PC-3 (cell line): Measurements from ENCODE around the gene HECW1. TPM values are rescaled to one million over a fixed set of nuclear protein-coding genes. Genes with fewer than 3 reads are reported as not detected.
"Not testable (repeated sequence)": the region's sequence is repeated elsewhere in the genome, so short reads cannot be mapped to it uniquely, and the experiment has no call there.

Experiments
- ATAC-seq: fragments of 200-7000 bp; cut with Tn5 transposase; 2 replicates; pipeline ENCODE4 v1.9.1; 2020; ENCODE audit warnings: mild to moderate bottlenecking, moderate library complexity
- BruUV-seq: library from RNA; stranded (reverse); fragments of 400-500 nt; replicated peaks from 2 replicates; lab custom pipeline; 2021; lab: Mats Ljungman, UMichigan
- CTCF ChIA-PET: fragments of 300-600 bp; sonication (Branson Sonifier 250); formaldehyde crosslinking; loops from one replicate; lab custom pipeline; 2022; ENCODE audit warnings: antibody characterized with exemption; lab: Charles Lee
- POLR2A ChIA-PET: fragments of 300-600 bp; sonication (Branson Sonifier 250); formaldehyde crosslinking; loops from one replicate; lab custom pipeline; 2022; ENCODE audit warnings: antibody characterized with exemption; ENCODE audit not compliant: unreplicated experiment; lab: Charles Lee
- DNase-seq: peaks from one replicate; pipeline ENCODE4 v3.0.0-alpha.2; 2015
- H2AFZ ChIP-seq: fragments of 300-600 bp; sonication (generic); 2 replicates; pipeline ENCODE4 v1.6.0; 2016; ENCODE audit warnings: antibody characterized with exemption, low read length
- H3F3A ChIP-seq: fragments of 300-600 bp; sonication (generic); one replicate; pipeline ENCODE4 v1.6.0; 2017; ENCODE audit warnings: antibody characterized with exemption, low read length, control low read depth, mild to moderate bottlenecking; ENCODE audit not compliant: unreplicated experiment
- H3K27ac ChIP-seq: fragments of 300-600 bp; sonication (generic); 2 replicates; pipeline ENCODE4 v1.5.1; 2016; ENCODE audit warnings: mild to moderate bottlenecking, low read length
- H3K27me3 ChIP-seq: fragments of 300-600 bp; sonication (generic); 2 replicates; pipeline ENCODE4 v1.6.1; 2016; ENCODE audit warnings: low read length, mixed read lengths
- H3K36me3 ChIP-seq: fragments of 300-600 bp; sonication (generic); 2 replicates; pipeline ENCODE4 v1.6.1; 2016; ENCODE audit warnings: low read depth, mixed run types, low read length, mixed read lengths
- H3K4me1 ChIP-seq: fragments of 300-600 bp; sonication (generic); 2 replicates; pipeline ENCODE4 v1.5.1; 2016; ENCODE audit warnings: low read length; ENCODE audit not compliant: insufficient read depth
- H3K4me2 ChIP-seq: fragments of 300-600 bp; sonication (generic); 2 replicates; pipeline ENCODE4 v1.6.0; 2016; ENCODE audit warnings: low read length
- H3K4me3 ChIP-seq: fragments of 300-600 bp; sonication (generic); 2 replicates; pipeline ENCODE4 v1.5.1; 2016; ENCODE audit warnings: mild to moderate bottlenecking, low read length, mixed read lengths
- H3K79me2 ChIP-seq: fragments of 300-600 bp; sonication (generic); 2 replicates; pipeline ENCODE4 v1.6.1; 2017; ENCODE audit warnings: low read length, mixed read lengths
- H3K9ac ChIP-seq: fragments of 300-600 bp; sonication (generic); 2 replicates; pipeline ENCODE4 v1.6.0; 2016; ENCODE audit warnings: mild to moderate bottlenecking, low read length
- H3K9me2 ChIP-seq: fragments of 300-600 bp; sonication (generic); replicated peaks from 2 replicates; pipeline ENCODE4 v1.6.1; 2016; ENCODE audit warnings: mixed run types, low read length, mixed read lengths
- H3K9me3 ChIP-seq: fragments of 300-600 bp; sonication (generic); 2 replicates; pipeline ENCODE4 v1.6.1; 2016; ENCODE audit warnings: low read length, mixed read lengths
- H4K20me1 ChIP-seq: fragments of 300-600 bp; sonication (generic); 2 replicates; pipeline ENCODE4 v1.6.1; 2016; ENCODE audit warnings: low read length, mixed read lengths
- CTCF ChIP-seq: fragments of 300-600 bp; sonication (generic); conservative IDR thresholded peaks from 2 replicates; pipeline ENCODE4 v1.5.1; 2017; ENCODE audit warnings: antibody characterized with exemption, low read depth, mild to moderate bottlenecking, low read length
- EZH2 ChIP-seq: fragments of 300-600 bp; sonication (generic); IDR thresholded peaks from one replicate; pipeline ENCODE4 v1.6.1; 2017; ENCODE audit warnings: antibody characterized with exemption, mild to moderate bottlenecking, low read length; ENCODE audit not compliant: unreplicated experiment
- EZH2phosphoT487 ChIP-seq: fragments of 300-600 bp; sonication (generic); IDR thresholded peaks from 2 replicates; pipeline ENCODE4 v1.6.1; 2018; ENCODE audit warnings: mild to moderate bottlenecking, antibody characterized with exemption, low read length, borderline replicate concordance
- intact Hi-C: fragments of 100-400 bp; cut with micrococcal nuclease; formaldehyde crosslinking; loops from 2 replicates; pipeline ENCODE4 v1.9.0; 2023
- total RNA-seq: library from RNA; depleted of rRNA; stranded (reverse); fragments of >200 nt; gene quantifications from 2 replicates; pipeline ENCODE4 v1.2.3, GENCODE V29; 2014

The HECW1 gene
- total RNA-seq, 1 experiment from 2014 or later = 3.0 TPM

DNA sequence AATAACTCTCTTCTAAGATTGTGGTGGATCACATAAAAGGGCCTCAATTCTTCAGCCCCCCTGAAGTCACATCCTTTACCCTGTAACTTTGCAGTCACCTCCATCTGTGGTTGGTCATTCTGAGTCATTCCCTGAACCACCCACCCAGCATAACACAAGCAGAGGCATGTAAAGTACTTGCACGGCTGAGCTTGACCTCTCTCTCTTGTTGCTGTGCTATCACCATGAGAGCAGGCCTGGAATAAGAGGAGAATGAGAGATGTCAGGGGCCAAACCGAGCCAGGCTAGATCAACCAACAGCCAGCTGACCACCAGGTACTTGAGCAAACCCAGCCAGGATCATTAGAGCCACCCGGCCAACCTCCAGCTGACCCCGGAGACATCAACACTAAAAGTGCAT lies 457.0 kb downstream of the HECW1 start:
- peak overlapping the region; percentile 97 for H3K27ac ChIP-seq
- no peaks in the 10 kb centered on the region for H3K27me3 ChIP-seq
- H3K9me3 ChIP-seq = no peaks in the 10 kb centered on the region
- peaks cover 3% of the 10 kb centered on the region for H3F3A ChIP-seq
- H3K79me2 ChIP-seq = no peaks in the 10 kb centered on the region
- H4K20me1 ChIP-seq = no peaks in the 10 kb centered on the region
- no peaks in the 10 kb centered on the region for H3K9me2 ChIP-seq
- ChIA-PET POLR2A (interaction anchor here (1.4 kb wide), 1 partner anchor 13 kb away, joined by 26 read pairs; the partner anchor contains the start of gene STK17A), CTCF (interaction anchor here (0.5 to 2.1 kb wide), 2 partner anchors 10 to 13 kb away, joined by 6 to 7 read pairs; partner anchors contain the start of gene STK17A)
- peak overlapping the region; percentile 38 for H2AFZ ChIP-seq
- BruUV-seq = no TSS peak
- H3K4me1 ChIP-seq = peaks cover 49% of the 10 kb centered on the region
- peak; percentile 64 for DNase-seq
- H3K9ac ChIP-seq = peak overlapping the region; percentile 70
- peak; percentile 45 for ATAC-seq
- no peak overlapping the region for H3K4me3 ChIP-seq
- peak overlapping the region; percentile 46 for H3K4me2 ChIP-seq
- intact Hi-C loops = loop anchor here (10.0 kb wide), 1 partner anchor 75 kb away; no protein-coding TSS in a partner anchor
- TF ChIP-seq EZH2phosphoT487 (no peak), CTCF (no peak), EZH2 (no peak)
- no peaks in the 10 kb centered on the region for H3K36me3 ChIP-seq

DNA sequence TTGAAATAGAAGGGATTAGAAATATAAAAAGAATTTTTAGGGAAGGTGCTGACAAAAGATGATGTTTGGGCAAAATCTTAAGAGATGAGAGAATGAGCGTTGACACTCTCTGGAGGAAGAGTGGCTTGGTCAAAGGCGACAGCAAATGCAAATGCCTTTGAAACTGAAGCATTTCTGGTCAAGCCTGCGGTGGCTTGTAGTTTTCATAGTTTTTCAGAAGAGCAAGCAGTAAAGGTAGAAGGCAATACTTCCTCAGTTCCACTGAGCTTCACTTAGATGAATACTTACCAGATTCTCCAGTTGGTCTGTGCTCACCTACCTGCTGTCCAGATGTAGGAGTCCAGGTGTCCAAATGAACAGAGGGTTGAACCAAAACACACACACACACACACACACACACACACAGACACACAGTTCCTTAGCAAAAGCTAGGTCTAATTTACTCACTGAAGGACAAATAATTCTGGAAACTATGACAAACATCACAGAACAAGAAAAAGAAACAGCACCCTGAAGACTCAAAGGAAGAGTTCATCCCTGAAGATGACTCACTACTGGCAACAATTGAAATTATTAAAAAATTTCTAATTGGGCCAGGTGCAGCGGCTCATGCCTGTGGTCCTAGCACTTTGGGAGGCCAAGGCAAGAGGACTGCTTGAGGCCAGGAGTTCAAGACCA lies 458.4 kb downstream of the HECW1 start:
- DNase-seq = peak; percentile 54
- ChIA-PET CTCF (interaction anchor here (0.6 to 1.2 kb wide), 2 partner anchors 12 to 194 kb away, joined by 3 to 8 read pairs; partner anchors contain the start of gene STK17A), POLR2A (interaction anchor here (3.0 kb wide), 1 partner anchor 12 kb away, joined by 54 read pairs; the partner anchor contains the start of gene STK17A)
- peak overlapping the region; percentile 82 for H3K27ac ChIP-seq
- no peak for ATAC-seq
- no peak overlapping the region for H3K9ac ChIP-seq
- TF ChIP-seq EZH2phosphoT487 = no peak
- H4K20me1 ChIP-seq = no peaks in the 10 kb centered on the region
- H3K79me2 ChIP-seq = no peaks in the 10 kb centered on the region
- peaks cover 3% of the 10 kb centered on the region for H3F3A ChIP-seq
- BruUV-seq = no TSS peak
- H3K4me1 ChIP-seq = peaks cover 49% of the 10 kb centered on the region
- H2AFZ ChIP-seq = no peak overlapping the region
- H3K27me3 ChIP-seq = no peaks in the 10 kb centered on the region
- intact Hi-C loops = loop anchor here (10.0 kb wide), 1 partner anchor 116 kb away; no protein-coding TSS in a partner anchor
- H3K36me3 ChIP-seq = no peaks in the 10 kb centered on the region
- no peak overlapping the region for H3K4me3 ChIP-seq
- H3K4me2 ChIP-seq = no peak overlapping the region
- no peaks in the 10 kb centered on the region for H3K9me2 ChIP-seq
- H3K9me3 ChIP-seq = no peaks in the 10 kb centered on the region

DNA sequence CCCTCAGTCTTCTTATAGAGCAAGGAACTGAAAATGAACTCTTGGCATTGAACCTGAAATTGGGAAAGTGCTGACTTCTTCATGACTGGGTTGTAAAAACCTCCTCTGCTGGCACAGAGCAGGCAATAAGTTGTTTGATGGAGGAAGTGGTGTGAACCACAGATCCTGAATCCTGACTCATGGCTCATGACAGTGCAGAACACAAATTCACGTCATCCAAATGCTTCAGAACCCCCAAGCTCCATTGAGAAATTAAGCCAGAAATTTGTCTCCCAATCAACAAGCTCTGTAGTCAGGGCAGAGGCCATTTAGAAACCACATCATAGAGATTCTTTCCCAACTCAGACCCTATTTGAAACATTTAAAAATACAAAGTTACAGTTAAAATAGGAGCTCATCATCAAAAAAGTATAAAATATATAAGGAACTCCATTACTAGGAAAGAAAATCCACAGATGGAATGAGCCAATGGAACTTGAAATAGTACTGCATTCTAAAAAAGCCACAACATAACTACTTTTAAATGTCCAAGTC lies 460.1 kb downstream of the HECW1 start:
- H3K4me3 ChIP-seq = no peak overlapping the region
- H3K27ac ChIP-seq = peak overlapping the region; percentile 82
- no peaks in the 10 kb centered on the region for H3K9me2 ChIP-seq
- no peaks in the 10 kb centered on the region for H4K20me1 ChIP-seq
- ChIA-PET POLR2A (interaction anchor here (0.6 to 3.0 kb wide), 2 partner anchors 10 to 20 kb away, joined by 9 to 54 read pairs; partner anchors contain the start of gene STK17A), CTCF (interaction anchor here (0.5 to 2.0 kb wide), 4 partner anchors 9 to 205 kb away, joined by 3 to 43 read pairs (median 4); partner anchors contain the start of gene STK17A)
- H3K4me1 ChIP-seq = peaks cover 48% of the 10 kb centered on the region
- H3K9ac ChIP-seq = peak overlapping the region; percentile 32
- peak; percentile 97 for DNase-seq
- no peak for TF ChIP-seq CTCF
- TF ChIP-seq EZH2 = no peak
- TF ChIP-seq EZH2phosphoT487 = no peak
- no peaks in the 10 kb centered on the region for H3K27me3 ChIP-seq
- intact Hi-C loops = loop anchor here (10.0 kb wide), 1 partner anchor 118 kb away; no protein-coding TSS in a partner anchor
- no peak overlapping the region for H2AFZ ChIP-seq
- H3K79me2 ChIP-seq = no peaks in the 10 kb centered on the region
- peak; percentile 89 for ATAC-seq
- H3K36me3 ChIP-seq = no peaks in the 10 kb centered on the region
- no peaks in the 10 kb centered on the region for H3K9me3 ChIP-seq
- H3F3A ChIP-seq = peaks cover 3% of the 10 kb centered on the region
- BruUV-seq = TSS peak; percentile 58
- no peak overlapping the region for H3K4me2 ChIP-seq

DNA sequence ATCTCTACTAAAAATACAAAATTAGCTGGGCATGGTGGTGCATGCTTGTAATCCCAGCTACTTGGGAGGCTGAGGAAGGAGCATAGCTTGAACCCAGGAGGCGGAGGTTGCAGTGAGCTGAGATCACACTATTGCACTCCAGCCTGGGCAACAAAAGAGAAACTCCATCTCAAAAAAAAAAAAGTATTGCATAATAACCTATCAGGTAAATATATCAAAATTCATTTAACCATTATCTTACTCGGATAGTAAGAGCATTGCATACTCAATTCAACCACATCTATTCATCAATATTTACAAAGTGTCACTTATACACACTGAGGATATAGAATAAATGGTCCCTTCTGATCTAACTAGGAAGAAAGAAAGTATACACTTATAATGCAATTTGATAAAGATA lies 461.4 kb downstream of the HECW1 start:
- DNase-seq, H3K4me3 ChIP-seq, H3K36me3 ChIP-seq, H4K20me1 ChIP-seq, H3K27me3 ChIP-seq, H3K4me2 ChIP-seq, H3K79me2 ChIP-seq, POLR2A ChIA-PET, BruUV-seq, H3K9me2 ChIP-seq, ATAC-seq, H3K9ac ChIP-seq, H3K9me3 ChIP-seq, H2AFZ ChIP-seq, H3F3A ChIP-seq: not testable (repeated sequence)
- CTCF ChIA-PET = interaction anchor here (2.0 kb wide), 1 partner anchor 8 kb away, joined by 43 read pairs; the partner anchor contains the start of gene STK17A
- Histone ChIP-seq H3K27ac (peak overlapping the region; percentile 21; the same call in 1 of the 2 replicates), H3K4me1 (peaks cover 35% of the 10 kb centered on the region)
- intact Hi-C loops = loop anchor here (10.0 kb wide), 1 partner anchor 119 kb away; no protein-coding TSS in a partner anchor
